Tongue (tissue), 2 donors: Measurements from ENCODE around the gene RAD51B. TPM values are rescaled to one million over a fixed set of nuclear protein-coding genes. Genes with fewer than 3 reads are reported as not detected.
A peak's percentile ranks its signal among the peaks of the same experiment; 100 is the strongest.
"Not testable (repeated sequence)": the region's sequence is repeated elsewhere in the genome, so short reads cannot be mapped to it uniquely, and the experiment has no call there.

Source experiments
- DNase-seq: peaks from one replicate; pipeline ENCODE4 v3.0.0-alpha.2; 2015
- total RNA-seq: library from RNA; depleted of rRNA; stranded (reverse); fragments of >200 nt; gene quantifications from one replicate; pipeline ENCODE4 v1.2.3, GENCODE V29; 2014

Gene RAD51B
- total RNA-seq, 1 donor from 2014 or later: 37.8 TPM

DNA sequence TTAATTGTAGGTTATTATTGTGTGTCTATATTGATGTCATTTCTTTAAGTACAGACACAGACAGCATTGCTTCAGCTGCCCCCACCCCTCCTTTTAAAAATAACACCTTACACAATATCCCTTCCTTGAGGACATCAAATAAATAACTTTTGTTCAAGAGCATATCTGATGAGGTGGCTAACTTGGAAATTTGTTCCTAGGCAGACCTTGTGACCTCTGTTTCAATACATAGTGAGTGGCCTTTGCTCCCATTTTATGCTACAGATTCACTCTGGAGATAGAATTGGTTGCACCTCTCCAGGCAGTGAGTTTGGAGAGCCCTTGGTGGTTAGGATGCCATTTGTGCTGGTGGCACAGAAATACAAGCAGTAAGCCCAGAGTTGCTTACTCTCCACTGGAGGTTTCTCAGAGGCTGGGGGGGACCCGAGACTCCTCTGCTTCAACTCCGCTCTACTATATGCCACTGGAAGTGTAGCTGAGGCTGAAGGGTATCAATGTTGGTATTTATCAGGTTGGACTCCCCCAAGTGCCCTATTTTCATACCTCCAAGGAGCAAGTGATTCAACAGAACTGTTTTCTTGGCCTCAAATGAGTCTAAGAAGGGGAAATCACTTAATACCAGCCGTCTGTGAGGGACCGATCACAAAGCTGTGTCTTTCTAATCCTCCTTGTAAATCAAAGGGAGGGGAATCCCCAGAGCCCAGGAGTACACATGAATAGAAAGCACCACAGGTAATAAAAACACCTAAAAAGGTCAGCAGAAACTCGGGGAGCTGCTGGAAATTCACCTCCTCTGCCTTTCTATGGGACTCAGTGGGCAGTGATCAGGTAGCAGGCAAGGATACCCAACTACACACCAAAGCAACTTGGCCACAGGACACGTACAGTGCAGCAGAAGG, 463.1 kb downstream of the RAD51B start:
- DNase-seq: no peak

DNA sequence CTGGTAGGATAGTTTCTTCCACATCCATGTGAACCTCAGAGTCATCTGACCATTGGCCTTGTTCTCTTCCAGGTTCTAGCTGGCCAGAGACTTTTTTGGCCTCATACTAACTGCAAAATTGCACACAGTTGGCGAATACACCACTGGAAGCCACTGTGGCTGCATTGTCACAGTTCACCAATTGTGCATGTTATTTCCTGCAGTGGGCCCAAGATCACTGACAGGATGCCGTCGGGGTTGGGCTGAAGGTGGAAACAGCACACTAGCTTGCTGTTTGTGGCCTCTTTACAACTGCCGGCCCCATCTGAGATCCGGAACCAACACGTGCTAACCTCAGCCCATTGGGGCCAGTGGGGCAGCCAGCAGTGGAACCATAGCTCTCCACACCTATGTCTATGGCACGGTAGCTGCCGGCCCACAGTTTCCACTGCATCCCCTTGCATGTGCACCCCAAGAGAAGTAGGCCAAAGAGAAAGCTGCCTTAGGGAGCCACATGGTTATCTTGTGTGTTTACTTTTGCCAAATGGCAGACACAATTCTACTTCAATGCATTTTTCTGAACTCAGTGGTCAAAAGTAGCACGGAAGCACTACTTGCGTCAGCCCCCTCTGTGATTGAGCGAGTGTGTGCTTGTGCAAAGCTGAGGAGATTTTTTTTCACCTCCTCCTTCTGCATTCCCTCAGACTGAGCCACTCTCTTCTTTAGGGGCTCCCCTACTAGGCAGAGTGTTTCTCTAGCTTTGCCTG, 464.0 kb downstream of the RAD51B start:
- DNase-seq: no peak

DNA sequence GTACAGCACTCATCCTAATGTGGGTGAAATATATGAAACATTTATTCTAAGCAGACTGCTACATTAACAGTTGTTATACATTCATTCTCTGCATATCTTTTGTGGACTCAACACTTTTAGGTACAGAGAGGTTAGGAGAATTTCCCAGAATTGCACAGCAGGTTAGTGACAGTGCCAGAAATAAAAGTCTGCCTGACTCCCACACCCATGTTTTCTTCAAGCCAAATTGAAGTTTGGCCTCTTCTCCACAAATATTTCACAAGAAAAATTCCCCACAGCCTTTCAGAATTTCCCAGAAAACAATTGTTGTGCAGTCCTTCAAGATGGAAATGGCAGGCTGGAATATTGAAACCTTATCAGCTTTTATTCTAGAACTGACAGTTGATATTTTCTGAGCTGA, 464.8 kb downstream of the RAD51B start:
- no peak for DNase-seq

DNA sequence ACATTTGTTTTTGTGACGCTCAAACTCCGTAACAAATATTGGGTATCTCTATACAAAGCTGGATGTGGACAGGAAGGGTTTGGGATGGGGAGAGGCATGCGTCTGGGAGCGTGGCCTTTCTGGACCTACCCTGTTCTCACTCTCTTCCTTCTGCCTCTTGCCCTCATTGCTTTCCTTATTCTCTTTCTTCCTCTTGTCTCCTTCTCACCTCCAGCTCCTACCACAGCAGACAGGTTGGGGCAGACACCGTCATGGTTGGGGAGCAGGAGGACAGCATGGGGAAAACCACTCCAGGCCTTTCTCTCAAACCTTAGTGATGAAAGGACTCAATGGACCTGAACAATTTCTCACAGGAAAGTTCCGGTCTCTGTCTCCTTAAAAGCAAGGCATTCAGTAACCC, 465.3 kb downstream of the RAD51B start:
- no peak for DNase-seq

DNA sequence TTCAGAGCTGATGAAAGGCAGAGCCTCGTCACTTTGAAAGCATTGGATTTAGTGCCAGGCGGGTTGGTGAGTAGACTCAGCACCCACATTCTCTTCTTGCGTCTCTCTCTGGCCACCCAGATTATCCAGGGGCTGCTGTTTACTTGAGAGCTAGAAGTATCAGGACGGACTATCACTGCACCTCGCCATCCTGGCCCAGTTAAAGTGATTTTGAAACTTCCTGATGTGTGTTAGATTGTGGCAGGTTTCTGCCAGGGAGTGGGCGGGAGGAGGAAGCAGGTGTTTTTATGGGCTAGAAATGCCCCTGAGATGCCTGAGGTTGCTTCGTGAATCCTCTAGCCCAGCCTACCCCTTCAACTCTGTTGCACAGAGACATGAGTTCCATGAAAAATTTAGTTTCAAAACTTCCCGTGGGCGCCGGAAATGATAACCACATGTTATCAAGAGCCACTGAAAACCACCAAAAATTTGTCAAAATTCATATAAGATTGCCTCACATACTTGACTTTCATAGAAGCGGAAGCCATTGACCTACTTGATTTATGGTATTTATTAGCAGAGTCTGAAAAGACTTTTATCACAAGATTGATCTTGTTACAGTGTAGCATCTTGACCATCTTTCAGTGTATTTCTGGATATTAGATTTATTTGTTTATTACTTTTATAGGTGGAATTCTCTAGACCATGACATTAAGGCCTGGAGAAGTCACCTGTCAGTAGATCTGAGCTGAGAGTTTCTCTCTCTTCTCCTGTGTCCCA, 466.0 kb downstream of the RAD51B start:
- DNase-seq: no peak

DNA sequence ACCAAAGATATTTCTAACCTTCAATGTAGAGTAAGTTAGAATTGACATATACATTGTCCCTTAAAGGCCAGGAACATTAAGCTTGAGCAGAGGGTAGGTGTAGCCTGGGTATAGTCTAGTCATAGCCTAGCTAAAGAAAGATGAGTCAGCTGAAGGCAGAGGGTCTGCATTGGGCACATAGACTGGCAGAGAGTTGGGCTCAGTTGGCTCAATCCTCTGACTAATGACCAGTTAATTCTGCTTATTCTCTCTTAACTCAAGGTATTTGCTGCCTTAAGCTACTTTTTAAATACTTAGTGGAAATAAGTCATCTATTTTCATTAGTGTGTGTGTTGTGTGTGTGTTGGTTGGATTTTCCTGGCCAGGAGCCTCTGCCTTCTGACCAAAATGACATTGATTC, 467.1 kb downstream of the RAD51B start:
- no peak for DNase-seq

DNA sequence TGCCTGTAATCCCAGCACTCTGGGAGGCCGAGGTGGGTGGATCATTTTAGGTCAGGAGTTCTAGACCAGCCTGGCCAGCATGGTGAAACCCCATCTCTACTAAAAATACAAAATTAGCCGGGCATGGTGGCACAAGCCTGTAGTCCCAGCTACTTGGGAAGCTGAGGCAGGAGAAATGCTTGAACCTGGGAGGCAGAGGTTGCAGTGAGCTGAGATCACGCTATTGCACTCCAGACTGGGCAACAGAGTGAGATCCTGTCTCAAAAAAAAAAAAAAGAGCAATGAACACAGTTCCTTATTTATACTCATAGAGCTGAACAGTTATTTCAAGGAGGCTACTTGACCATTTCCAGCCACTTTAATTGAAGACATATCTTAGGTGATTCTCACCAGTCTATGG, 469.9 kb downstream of the RAD51B start:
- DNase-seq: not testable (repeated sequence)

DNA sequence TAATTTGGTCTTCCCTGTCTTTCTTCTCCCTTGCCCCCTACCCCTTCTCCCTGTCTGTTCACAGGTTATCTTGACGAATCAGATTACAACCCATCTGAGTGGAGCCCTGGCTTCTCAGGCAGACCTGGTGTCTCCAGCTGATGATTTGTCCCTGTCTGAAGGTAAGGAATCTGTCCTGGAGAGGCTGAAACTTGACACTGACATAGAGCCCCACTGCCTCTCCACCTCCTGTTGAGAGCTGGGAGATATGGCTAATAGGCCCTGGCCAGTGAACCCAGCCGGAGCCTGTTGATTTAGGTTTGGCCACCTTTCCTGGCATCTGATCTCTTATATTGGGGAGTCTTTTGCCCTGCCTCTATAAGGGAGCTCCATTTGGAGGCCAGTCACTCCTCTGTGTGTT, 472.2 kb downstream of the RAD51B start:
- no peak for DNase-seq

DNA sequence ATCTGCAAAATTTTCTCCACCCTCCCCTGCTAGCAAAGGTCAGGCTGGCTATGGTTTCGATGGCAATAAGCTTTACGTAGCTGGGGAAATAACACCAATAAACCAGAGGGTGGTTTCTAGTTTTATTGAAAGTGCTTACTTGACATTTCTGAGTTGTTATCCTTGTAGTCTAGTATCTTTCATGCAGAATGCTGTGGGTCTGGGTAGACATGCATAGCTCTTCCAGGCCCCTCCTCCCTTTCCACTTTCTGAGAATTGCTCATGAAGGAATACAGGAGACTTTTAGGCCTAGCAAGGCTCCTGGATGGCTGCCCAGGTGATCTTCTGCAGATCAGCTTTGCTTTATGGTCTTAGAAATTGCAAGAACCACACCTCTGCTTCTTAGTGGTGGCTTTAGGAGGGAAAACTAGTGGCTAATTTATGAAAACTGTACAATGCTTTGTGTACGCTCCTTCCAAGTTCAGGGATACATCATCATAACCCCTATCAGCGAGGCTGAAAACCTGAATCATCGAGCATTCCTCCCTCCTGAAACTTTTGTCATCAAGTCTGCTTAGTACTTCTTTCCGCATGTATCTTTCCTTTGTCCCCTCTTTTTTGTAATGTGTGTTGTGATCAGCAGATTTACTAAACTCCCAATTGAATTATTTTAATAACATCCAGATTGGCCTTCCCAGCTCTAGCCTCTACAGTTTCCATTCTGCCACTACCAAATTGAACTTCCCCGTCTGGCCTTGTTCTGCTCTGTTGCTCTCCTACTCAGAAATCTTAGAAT, 473.0 kb downstream of the RAD51B start:
- no peak for DNase-seq

DNA sequence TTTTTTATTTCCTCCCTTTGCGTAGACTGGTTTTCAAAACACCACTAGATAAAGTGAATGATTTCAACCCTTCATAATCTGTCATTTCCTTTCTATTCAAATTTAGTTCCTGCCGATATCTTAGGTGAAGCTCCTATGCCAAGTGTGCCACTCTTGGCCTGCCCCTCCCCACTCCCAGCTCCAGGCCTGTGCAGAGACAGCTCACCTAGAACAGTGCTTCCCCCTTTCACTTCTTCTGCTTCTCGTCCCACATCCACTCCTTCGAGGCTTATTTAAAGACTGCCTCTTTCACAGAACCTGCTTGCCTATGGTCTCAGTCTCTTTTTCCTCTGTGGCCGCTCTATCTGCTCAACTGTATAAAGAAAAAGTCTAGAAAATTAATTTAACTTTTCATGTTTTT, 473.8 kb downstream of the RAD51B start:
- DNase-seq: no peak

DNA sequence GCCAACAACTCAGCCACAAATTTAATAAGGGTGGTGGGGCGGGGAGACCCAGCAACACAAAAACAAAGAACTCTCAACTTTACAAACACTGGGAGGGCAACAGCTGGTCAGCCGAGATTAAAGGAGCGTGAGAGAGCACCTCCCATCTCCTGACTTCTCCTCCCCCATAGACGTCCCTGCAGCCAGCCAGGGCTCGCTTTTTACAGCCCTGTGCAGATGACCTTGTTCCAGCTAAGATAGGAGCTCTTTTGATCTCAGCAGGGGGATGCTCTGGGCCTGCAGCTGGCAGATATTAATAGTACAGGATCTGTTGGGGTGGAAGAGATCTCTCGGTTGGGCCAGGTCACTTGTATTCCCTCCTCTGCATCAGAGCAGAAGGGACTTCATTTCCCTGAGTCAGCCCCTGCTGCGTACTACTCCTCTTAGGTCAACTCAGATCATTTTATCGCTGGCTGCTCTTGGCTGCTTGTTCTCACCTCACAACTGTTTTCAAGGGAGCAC, 475.8 kb downstream of the RAD51B start:
- DNase-seq: peak; percentile 85

DNA sequence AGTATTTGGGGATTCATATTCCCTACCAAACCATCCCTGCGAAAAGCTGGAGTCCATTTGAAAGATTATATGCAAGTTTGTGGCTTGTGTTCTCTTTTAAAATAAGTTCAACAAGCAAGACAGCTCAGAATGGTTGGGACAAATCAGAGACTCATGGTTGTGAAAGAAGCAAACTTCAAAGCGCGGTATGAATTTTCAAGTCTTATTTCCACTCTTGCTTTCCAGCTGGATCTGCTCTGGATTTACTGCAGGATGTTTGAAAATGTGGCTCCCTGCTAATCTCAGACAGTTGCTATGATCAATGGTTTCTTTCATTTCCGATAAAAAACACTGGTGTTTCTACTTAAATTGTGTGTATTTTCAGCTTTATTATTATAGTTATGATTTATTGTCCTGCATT, 477.5 kb downstream of the RAD51B start:
- DNase-seq: no peak

DNA sequence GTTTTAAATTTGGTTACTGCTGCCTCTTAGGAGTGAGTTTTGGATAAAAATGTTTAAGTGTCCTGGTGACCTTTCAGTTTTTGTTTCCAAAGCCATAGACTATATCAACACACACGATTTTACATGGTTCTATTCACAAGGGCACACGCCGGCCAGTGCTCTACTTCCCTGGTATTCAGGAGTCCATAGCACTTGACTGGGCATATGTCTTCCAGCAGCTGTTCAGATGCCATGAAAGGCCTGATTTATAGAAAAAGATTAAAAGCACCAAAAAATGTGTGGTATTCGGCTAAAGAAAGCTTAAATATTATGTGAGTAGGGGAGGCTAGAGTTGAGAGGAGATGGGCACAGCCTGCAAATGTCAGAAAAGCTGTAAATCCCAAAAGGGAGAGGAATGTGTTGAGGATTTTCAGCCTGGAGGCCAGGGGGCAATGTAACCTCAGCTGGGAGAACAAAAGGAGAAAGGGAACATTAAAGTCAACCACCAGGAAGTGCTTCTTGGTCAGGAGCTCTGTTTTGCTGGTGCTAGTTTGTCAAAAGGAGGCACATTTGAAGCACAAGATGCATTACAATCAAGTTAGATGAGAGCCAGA, 478.4 kb downstream of the RAD51B start:
- peak; percentile 80 for DNase-seq

DNA sequence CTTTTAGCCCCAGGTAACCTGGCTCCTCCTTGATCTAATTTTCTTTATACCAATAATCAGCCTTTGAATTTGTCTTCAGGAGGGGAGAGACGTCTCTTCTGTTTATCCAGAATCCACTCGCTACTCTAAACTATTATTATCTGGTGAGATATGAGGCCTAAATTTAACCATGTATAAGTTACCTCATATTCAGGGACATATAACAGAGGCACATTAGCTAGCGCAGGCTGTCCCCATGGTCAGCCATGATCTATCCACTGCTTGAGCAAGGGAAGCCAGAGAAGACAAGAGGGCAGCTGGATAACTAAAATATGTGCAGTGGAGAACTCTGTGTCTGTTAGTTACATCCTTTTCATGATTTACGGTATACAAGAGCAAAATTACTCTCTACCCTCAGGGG, 481.0 kb downstream of the RAD51B start:
- no peak for DNase-seq

DNA sequence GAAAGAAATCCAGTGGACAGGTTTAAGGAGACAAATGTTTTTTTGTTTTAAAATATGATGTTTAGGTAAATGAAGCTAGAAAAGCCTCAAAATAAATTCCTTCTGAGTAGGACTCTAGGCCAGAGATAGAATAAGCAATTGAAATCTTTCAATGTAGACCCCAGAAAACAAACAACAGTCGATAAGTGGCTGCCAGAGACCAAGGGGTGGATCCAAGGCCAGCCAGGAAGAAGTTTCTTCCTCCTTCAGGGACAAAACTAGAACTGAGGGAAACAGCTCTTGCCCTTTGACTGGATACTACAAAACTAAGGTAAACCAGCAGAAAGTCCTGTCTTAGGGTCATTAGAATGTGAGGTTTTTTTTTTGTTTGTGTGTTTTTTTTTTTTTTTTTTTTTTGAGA, 481.6 kb downstream of the RAD51B start:
- no peak for DNase-seq

DNA sequence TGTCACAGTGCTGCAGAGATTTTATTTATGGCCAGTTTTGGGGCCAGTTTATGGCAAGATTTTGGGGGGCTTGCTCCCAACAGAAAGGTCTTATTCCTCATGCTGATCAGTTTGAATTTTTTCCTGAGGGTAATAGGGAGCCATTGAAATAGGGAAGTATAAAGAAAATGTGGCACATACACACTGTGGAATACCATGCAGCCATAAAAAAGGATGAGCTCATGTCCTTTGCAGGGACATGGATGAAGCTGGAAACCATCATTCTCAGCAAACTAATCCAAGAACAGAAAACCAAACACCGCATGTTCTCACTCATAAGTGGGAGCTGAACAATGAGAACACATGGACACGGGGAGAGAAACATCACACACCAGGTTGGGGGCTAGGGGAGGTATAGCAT, 483.4 kb downstream of the RAD51B start:
- DNase-seq: not testable (repeated sequence)

DNA sequence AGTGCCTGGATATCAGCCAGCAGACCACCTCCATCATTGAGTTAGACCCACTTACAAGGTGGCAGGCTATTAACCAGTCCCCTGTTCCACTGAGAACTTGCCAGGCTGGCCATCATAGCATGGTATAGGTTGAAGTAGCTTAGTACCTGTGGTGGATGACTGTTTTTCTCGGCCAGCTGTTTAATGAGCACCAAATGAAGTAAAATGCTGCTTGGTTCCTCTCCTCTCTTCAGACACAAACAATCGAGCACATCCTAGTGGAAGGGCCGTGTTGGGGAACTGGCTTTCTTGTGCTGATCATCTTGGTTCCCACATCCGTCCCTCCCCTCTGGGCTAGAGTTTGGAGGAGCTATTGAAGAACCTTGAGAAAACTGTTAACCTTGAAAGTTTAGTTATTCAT, 486.2 kb downstream of the RAD51B start:
- no peak for DNase-seq

DNA sequence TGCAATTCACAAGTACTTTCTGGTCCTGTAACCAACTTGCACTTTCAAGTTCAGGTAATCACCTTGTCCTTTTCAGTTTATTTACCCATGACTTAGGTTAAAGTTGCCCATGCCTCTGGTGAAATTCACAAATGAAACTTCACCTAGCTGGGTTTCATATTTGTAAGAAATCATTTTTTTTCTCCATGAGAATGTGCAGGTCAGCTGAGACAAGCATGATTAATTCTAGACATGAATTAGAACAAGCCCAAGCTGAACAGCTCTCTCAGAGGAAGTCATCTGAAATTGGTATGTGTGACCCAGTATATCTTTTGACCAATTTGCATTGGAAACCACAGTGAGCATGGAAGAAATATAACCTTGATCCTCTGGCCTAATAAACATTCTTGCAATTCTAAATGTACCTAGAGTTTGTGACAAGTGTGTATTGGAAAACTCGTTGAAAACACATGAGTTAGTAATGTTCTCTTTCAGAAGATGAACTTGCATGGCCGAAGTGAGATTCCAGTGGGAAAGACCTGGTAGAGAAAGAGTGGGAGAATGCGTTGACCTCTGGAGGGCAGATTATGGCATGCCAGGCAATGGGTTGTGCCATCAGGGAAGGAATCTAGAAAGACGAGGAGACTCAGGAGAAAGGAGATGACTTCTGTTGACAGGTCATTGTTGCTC, 486.8 kb downstream of the RAD51B start:
- no peak for DNase-seq

DNA sequence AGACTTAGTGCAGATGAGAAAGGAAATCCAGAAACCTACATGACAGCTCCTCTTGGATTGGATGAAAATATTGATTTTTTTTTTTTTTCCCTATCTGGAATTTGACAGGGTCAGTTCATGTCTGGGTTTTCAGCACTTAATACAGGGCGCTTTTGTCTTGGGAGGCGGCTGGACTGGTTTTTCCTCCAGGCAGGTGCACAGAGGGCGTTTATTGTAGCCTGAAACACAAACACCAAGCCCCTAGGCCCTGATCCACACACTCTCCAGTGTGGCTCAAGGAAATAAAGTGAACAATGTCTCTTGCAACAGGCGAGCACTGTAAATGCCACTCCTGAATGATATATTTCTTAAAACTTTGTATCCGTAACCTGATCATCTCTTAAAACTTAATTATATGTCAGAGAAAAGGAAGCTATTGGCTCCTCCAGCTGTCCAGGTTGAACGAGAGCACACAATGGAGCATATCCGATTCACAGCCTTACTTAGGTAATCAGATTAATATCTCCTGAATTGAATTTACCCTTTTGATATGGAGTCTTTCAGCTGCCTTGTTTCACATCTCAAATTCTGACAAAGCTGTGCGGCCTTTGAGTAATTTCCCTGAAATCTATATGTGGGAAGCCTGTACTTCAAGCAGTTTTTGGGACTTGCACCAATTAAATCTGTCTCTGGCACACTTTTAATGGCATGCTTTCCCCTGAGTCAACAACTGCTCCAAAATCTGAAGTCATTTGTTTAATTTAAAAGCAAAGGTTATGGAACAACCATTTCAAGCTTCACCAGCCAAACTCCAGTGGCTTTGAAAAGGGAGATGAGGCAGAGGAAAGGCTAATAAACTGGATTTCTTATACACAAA, 487.6 kb downstream of the RAD51B start:
- DNase-seq: peak; percentile 91

DNA sequence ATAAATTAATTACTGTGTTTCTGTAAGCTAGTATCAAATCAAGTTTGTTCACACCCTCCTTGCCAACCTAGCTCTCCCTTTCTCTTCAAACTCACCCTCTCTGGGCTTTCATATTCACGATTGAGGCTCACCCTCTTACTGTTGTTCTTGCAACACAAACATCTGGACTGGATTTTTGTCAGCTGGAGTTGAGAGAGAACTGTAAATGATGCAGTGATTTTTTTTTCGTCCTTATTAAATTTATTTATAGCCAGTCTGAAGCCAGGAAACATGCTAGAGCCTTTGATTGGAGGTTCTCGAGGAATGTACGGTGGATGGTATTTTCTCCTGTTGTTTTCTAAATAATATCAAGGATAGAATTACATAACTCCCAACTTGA, 488.2 kb downstream of the RAD51B start:
- peak; percentile 89 for DNase-seq
